NB4 (cell line): ENCODE measurements around the gene NEXMIF.
"Not testable (repeated sequence)": the region's sequence is repeated elsewhere in the genome, so short reads cannot be mapped to it uniquely, and the experiment has no call there.

ENCODE experiments used
- DNase-seq: peaks from one replicate; pipeline ENCODE4 v3.0.0; 2010; ENCODE audit warnings: low read depth
- H3K4me3 ChIP-seq: one replicate; pipeline ENCODE4 v1.5.1; 2011; ENCODE audit warnings: mild to moderate bottlenecking, low read depth, low read length, moderate library complexity
- MYC ChIP-seq: IDR thresholded peaks from 2 replicates; pipeline ENCODE4 v1.6.1; 2011; ENCODE audit warnings: low read depth, low read length
- POLR2A ChIP-seq: IDR thresholded peaks from 2 replicates; pipeline ENCODE4 v1.6.1; 2011; ENCODE audit warnings: mild to moderate bottlenecking; ENCODE audit not compliant: insufficient read length; ENCODE audit errors: extremely low read depth
- TF ChIP-seq, protein P1 (sequence below): IDR thresholded peaks from 2 replicates; pipeline ENCODE4 v1.6.1; 2011; ENCODE audit warnings: low read depth, low read length
- TF ChIP-seq, protein P2 (sequence below): IDR thresholded peaks from one replicate; pipeline ENCODE4 v1.5.1; 2012; ENCODE audit warnings: low read depth, low read length

NEXMIF gene

DNA sequence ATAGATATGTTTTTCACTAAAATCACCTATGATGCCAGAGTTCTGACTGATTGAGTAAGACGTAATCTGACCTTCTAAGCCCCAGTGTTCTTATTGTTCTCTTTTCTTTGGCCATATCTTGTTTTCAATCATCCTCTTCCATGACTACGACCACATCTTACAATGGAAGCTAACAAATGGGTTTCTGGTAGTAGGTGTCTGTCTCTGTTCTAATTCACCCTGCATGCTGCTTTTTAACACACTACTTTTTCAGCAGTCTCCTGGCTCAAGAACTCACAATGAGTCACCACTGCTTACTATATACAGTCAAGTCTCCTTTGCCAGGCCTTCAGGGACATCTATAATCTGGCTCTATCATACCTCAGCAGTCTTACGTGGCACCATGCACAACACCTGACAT lies 146.1 kb downstream of the NEXMIF start:
- TF ChIP-seq, protein P1, sequence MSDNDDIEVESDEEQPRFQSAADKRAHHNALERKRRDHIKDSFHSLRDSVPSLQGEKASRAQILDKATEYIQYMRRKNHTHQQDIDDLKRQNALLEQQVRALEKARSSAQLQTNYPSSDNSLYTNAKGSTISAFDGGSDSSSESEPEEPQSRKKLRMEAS, result no peak
- TF ChIP-seq MYC (no peak), POLR2A (no peak)
- TF ChIP-seq, protein P2, sequence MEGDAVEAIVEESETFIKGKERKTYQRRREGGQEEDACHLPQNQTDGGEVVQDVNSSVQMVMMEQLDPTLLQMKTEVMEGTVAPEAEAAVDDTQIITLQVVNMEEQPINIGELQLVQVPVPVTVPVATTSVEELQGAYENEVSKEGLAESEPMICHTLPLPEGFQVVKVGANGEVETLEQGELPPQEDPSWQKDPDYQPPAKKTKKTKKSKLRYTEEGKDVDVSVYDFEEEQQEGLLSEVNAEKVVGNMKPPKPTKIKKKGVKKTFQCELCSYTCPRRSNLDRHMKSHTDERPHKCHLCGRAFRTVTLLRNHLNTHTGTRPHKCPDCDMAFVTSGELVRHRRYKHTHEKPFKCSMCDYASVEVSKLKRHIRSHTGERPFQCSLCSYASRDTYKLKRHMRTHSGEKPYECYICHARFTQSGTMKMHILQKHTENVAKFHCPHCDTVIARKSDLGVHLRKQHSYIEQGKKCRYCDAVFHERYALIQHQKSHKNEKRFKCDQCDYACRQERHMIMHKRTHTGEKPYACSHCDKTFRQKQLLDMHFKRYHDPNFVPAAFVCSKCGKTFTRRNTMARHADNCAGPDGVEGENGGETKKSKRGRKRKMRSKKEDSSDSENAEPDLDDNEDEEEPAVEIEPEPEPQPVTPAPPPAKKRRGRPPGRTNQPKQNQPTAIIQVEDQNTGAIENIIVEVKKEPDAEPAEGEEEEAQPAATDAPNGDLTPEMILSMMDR, result no peak
- no peak overlapping the region for H3K4me3 ChIP-seq
- DNase-seq, result no peak

DNA sequence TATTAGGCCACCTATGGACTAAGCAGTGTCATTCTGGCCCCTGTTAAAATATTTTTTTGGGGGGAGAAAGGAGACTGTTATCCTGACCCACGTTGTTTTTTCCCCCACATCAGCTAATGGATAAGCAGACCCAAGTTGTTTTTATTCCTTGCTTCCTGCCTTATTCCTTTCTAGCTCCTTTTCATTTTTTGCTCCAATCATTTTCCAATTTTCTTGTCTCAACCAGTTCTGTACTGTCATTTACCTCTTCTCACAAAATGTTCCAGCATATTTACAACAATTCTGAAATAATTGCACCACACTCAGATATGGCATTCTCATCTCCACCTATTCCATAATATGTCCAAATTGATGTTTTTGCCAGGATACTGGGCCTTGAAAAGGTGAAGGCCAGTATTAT lies 150.3 kb downstream of the NEXMIF start:
- DNase-seq, result no peak
- H3K4me3 ChIP-seq, result no peak overlapping the region
- TF ChIP-seq, protein P1, result no peak
- TF ChIP-seq MYC (no peak), POLR2A (no peak)
- TF ChIP-seq, protein P2, result no peak

DNA sequence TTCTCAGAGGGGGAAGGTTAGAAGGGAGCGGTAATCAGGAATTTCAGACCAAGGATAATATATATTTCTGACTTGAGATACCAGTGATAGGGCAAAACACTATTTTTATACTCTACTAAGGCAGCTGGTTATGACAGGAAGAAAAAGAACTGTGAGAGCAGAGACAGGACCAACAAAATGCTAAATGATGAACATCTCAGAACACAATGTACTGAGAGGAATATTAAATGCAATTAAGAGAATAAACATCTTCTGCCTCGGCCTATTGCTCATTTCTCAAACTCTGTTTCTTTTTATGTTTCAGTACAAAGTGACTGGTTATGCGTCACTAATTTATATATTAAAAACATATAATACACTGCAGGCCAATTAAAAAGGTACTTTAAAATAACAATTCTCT lies 188.8 kb downstream of the NEXMIF start:
- H3K4me3 ChIP-seq, result no peak overlapping the region
- DNase-seq, result no peak
- TF ChIP-seq, protein P1, result no peak
- TF ChIP-seq, protein P2, result no peak
- no peak for TF ChIP-seq POLR2A
- TF ChIP-seq MYC, result no peak

DNA sequence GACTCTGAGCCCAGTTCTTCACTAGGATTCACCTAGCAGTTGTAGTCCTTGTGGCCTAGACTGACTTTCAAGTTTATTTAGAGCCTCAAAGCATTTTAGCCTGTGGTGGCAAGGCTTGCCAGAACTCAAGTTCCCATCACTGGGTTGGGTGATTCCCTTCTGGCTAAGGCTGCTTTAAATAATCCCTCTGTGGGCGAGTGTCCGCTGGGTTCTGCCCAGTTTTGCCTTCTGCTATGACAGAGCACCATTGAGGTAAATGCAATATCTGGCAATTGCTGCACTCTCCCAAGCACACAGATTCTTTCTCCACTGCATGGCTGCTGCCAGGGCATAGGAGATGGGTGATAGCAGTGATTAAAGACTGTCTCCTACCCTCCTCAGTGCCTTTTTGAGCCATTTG lies 220.0 kb downstream of the NEXMIF start:
- H3K4me3 ChIP-seq, result no peak overlapping the region
- no peak for DNase-seq
- TF ChIP-seq, protein P1, result no peak
- TF ChIP-seq MYC (no peak), POLR2A (no peak)
- TF ChIP-seq, protein P2, result no peak

DNA sequence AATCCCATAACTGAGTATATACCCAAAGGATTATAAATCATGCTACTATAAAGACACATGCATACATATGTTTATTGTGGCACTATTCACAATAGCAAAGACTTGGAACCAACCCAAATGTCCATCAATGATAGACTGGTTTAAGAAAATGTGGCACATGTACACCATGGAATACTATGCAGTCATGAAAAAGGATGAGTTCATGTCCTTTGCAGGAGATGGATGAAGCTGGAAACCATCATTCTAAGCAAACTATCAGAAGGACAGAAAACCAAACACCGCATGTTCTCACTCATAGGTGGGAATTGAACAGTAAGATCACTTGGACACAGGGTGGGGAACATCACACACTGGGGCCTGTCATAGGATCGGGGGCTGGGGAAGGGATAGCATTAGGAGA lies 223.9 kb downstream of the NEXMIF start:
- not testable (repeated sequence) for DNase-seq, H3K4me3 ChIP-seq

DNA sequence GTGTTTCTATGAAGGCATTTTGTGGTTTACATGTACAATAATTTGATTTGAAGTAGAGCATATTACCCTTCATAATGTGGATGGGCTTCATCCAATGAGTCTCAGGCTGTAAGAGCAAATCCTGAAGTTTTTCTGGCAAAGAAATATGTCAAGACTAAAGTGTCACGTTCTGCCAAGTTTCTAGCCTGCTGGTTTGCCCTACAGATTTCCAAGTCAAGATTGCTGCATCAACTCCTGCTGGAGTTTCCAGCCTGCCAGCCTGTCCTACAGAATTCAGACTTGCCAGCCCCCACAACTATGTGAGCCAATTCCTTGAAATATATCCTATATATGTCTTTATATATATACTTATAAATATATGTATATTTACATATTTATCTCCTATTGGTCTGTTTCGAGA lies 240.8 kb downstream of the NEXMIF start:
- DNase-seq, result no peak
- H3K4me3 ChIP-seq, result no peak overlapping the region
- TF ChIP-seq, protein P2, result no peak
- TF ChIP-seq POLR2A (no peak), MYC (no peak)
- TF ChIP-seq, protein P1, result no peak
